NCI-H446 (cell line): ENCODE results near the gene LRP8.

Experiments used
- DNase-seq, 2 experiments: peaks; one replicate each; lab custom pipeline; 2025; lab: John Stamatoyannopoulos, UW

Gene LRP8

DNA sequence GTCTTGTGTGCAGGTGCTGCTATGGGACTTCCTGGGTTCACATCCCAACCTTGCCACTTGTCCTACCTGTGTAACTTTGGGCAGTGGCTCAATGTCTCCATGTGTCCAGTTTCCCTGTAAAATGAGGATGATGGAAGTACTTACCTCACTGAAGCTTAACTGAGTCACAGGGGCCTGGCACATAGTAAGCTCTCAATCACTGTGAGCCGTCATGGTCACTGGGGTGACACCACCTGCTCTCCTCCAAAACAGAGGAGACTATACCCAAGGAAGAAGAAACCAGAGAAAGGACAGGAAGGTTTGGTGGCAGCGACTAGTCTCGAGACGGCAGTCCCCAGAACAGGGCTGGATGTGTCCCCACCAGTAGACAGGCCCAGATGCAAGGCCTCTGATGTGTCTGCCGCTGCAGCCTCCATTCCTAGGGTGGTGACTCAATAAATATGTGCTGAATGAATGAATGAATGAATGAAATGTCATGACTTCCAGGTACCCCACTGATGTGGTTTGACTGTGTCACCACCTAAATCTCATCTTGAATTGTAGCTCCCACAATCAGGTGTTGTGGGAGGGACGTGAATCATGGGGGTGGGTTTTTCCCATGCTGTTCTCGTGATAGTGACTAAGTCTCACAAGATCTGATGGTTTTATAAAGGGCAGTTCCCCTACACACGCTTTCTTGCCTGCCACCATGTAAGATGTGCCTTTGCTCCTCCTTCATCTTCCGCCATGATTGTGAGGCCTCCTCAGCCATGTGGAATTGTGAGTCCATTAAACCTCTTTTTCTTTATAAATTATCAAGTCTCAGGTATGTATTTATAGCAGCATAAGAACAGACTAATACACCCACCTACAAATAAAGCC, 13.0 kb upstream of the LRP8 start:
- no peak for DNase-seq

DNA sequence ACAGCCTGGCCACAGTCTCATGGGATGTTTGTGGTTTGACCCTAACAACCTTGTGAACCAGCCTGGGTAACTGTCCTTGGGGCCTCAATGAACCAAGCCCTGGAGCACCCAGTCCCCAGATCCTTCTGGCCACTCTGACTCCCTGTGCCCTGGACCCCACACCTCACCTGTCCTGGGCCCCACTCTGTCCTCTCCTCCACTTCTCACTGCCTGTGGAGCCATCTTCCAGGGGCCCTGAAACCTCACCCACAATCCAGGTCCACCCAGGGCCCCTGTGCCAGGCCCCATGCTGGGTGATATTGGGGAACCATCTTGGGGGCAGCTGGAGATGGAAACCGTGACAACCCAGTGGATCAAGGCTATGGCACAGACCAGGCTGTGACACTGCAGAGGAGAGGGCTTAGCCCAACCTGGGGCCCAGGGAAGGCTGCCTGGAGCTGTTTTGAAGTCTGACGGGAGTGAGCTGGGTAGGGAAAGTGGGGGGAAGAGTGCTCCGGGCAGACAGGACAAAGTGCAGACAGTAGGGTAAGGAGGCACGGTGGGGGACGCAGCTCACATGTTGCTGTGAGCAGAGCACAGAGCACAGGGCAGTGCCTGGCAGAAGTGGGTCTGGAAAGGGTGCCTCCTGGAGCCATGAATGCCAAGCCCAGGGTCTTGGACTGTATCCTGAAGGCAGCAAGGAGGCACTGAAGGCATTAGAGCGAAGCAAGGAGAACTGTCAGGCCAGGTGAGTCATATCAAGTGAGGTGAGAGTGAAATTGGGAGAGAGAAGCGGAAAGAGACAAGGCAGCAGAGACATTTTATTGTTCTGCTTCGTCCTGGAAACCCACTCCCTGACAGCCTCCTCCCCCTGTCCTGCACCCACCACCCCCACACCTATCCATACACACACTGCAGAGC, 12.1 kb upstream of the LRP8 start:
- no peak for DNase-seq

DNA sequence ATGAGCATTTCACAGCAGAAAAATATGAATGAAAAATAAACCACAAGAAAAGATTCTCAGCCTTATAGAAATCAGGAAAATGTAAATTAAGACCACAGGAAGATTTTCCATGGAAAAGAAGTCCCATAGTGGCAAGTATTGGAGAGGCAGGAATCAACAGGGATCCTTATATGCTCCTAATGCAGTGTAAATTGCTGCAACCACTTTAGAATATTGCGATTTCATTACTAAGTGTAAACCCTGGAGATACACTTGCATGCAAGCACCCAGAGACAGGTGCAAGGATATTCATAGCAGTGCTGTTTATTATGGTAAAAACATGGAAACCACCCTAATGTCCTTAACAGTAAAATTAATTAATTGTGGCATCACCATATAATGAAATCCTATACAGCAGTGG, 10.6 kb upstream of the LRP8 start:
- DNase-seq, result no peak

DNA sequence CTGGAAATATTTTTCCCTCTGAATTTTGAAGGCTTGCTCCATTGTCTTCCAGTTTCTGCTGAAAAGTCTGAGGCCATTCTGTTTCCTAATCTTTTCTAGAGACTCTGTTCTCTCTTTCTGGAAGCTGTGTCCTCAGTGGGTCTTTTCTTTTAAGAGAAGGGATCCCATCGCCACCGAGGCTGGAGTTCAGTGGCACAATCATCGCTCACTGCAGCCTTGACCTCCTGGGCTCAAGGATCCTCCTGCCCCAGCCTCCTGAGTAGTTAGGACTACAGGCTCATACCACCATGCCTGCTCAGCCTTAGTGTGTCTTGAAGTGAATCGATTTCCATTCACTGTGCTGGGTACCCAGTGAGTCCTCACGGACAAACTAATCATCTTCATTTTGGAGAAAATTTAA, 9.6 kb upstream of the LRP8 start:
- no peak for DNase-seq

DNA sequence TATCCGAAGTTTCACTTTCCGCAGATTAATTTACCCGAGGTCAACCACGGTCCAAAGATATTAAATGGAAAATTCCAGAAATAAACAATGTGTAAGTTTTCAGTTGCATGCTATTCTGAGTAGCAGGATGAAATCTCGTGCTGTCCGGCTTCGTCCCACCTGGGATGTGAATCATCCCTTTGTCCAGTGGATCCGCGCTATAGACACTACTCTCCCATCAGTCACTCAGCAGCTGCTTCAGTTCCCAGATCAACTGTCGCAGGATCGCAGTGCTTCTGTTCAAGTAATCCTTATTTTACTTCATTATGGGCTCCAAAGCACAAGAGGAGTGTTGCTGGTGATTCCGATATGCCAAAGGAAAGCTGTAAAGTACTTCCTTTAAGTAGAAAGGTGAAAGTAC, 8.3 kb upstream of the LRP8 start:
- DNase-seq, result no peak

DNA sequence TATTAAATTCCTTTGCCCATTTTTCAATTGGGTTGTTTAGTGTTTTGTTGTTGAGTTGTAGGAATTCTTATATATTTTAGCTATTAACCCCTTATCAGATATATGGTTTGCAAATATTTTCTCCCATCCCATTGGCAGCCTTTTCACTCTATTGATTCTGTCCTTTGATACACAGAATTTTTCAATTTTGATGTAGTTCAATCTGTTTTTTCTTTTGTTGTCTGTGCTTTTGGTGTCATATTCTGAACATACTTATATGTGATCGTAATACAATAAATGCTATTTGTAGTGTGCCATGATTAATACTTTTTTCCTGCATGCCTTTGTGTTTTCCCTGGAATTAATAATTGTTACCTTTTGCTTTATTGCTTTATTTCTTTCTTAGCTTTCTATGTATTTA, 7.8 kb upstream of the LRP8 start:
- no peak for DNase-seq

DNA sequence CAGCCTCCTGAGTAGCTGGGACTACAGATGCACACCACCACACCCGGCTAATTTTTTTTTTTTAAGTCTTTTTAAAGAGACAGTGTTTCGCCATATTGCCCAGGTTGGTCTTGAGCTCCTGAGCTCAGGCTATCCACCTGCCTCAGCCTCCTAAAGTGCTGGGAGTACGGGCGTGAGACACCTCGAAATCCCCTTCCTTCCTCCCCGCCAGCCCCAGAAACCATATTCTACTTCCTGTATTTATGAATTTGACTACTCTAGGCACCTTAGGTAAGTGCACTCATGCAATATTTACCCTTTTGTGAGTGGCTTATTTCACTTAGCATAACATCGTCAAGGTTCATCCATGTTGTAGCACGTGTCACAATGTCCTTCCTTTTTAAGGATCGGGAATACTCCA, 6.9 kb upstream of the LRP8 start:
- DNase-seq, result no peak

DNA sequence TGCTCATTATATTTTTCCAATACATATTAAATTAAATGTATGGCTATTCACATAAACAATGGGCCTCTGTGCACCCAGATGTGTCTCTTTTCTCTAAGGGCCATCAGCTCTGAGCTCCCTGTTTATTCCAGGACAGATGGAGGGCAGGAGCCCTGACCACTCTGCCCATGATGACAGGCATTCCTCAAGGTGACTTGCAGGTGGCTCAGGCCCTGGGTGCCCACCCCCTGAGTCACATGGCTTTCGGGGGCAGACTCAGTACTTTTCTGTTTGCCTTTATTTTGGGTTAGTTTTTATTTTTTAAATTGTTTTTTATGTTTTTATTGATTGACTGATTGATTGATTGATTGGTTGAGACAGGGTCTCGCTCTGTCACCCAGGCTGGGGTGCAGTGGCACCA, 6.4 kb upstream of the LRP8 start:
- DNase-seq, result no peak

DNA sequence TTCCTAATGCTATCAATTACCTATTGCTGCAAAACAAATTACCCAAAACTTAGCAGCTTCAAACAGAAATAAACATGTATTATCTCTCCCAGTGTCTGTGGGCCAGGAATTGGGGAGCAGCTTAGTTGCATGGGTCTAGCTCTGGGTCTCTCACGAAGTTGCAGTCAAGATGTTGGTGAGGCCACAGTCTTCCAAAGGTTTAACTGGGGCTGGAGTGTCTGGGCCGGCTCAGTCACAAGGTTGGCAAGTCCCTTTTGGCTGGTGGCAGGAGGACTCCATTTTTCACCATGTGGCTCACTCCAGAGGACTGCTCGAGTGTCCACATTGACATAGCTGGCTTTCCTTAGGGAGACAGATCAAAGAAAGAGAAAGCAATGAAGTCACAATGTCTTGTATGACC, 5.0 kb upstream of the LRP8 start:
- no peak for DNase-seq

DNA sequence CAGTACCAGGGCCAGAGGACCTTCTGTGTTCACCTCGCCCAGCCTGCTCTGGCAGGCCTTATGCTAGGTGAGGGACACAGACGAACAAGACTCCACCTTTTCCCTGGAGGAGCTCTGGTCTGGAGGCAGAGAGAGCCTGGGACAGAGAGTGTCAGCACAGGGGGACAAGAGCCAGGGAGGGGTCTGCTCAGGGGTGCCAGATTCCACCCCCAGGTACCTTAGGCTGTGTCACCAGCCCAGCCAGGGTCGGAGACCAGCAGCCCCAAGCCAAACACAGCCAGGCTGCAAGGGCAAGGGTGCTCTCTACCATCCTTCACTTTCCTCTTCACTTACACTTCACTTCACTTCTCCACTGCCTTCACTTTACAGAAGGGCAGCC, 4.3 kb upstream of the LRP8 start:
- no peak for DNase-seq

DNA sequence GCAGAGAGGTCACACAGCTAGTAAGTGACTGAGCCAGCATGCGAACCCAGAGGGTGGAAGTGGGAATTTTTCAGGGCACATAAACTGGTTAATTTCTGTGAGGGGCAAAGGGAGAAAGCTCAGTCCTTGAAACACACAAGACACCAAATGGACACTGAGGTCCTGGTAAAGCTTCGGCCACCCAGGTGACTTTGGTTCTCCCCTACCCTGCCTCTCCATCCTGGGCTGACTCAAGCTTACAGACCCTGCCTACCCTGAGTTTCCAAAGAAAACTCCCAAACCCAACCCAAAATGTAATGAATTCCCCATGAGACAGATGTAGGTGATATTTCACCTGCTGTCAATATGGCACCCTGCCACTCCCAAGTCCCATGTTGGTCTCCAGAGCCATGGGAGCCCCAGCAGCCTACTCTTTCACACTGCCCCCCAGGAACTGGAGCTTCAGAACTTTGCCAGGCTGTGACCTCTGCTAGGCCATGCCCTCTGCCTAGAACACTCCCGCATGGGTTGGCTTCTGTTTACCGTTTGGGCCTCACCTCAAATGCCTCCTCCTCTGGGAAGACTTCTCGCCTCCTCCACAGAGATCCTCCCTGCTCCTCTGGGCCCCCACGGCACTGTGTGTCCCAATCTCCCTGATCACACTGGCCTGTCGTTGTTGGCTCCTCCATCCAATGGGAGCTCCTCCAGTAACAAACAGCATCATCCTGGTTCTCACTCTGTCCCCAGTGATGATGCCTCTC, 3.7 kb upstream of the LRP8 start:
- DNase-seq, result no peak

DNA sequence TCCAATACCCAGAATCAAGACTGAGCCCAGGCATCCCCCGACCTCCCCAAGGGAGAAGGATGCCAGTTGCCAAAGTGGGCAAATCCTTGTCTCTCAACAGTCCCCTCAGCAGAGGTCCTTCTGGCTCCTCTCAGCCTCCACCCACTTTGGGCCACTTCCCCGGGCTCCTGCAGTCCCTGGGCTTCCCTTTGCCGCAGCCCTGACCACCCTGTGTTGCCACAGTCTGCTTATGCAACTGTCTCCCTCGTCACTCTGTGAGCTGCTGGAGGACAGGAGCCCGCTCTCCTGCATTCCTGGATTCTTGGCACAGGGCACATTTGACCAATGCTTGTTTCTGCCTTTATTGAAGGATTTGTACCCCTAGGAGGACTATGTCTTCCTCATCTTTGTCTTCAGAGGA, 2.9 kb upstream of the LRP8 start:
- no peak for DNase-seq

DNA sequence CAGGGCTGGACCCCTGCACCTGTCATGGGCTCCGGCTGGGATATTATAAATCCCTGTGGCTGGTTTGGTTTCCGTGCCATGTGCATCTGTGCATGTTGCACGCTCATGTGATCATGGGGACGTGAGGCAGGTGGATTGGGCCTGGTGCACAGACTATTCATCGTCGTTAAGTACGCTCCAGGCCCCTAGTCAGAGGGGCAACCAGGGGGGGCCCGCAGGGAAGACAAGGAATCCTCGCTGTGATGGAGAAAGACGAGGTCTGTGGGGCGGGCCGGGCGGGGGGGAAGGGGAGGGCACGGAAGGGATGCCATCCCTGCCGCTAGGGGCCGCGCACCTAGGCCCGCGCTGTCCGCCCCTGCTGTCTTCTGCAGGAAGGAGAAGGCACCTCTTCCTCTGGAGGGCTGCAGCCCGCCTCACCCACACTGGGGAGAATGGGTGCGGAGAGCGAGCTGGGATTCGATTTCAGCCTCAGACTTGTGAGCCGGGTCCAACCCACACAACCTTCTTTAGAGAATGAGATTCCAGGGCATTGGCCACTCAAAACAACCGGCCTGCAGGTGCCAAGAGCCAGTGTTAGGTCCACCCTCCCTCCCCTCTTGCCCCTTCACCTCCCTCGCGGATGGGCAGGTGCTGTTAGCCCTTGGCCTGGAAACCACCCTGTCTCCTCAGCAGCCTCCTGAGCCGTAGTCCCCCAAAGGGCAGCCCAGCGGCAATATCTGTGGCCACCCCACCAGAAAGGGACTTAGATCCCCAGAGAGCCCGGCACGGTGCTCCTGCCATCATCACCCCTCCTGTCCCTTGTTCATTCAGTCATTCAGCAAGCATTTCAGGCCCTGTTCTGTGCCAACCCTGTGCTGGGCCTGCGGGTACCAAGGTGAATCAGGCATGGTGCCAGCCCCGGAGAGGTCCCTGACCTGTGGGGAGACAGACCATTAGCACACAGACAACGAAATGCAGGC, 950 bp upstream of the LRP8 start:
- no peak for DNase-seq

DNA sequence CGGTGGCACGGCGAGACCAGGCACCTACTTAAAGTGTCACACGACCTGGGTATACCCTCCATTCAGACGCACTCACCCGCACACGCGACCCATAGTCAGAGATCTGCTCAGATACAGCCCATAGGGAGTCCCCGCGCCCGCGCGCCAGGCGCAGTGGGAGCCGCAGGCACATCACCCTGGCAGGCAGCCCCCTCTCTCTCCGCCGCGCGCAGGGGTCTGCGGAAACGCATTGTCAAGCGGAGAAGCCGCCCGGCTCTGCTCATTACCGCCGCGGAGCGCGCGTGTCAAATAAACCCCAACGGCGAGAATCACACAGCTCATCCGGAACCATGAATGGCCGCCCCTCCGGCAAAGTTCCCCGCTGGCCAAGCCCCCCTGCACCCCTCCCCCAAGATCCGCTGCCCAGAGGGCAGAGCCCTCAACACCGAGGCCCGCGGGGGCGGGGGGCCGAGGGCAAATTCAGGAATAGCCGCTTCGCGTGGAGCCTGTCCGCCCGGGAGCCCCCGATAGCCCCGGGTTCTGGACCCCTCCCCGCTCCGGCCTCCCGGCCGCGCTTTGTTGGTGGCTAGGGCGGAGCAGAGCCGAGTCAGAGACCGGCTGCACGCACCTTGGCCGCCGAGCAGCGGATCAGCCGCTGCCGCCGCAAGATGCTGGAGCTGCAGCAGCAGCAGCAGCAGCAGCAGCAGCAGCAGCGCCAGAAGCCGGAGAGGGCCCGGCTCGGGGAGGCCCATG, 522 bp downstream of the LRP8 start:
- DNase-seq, result peak; percentile 21 to 52

DNA sequence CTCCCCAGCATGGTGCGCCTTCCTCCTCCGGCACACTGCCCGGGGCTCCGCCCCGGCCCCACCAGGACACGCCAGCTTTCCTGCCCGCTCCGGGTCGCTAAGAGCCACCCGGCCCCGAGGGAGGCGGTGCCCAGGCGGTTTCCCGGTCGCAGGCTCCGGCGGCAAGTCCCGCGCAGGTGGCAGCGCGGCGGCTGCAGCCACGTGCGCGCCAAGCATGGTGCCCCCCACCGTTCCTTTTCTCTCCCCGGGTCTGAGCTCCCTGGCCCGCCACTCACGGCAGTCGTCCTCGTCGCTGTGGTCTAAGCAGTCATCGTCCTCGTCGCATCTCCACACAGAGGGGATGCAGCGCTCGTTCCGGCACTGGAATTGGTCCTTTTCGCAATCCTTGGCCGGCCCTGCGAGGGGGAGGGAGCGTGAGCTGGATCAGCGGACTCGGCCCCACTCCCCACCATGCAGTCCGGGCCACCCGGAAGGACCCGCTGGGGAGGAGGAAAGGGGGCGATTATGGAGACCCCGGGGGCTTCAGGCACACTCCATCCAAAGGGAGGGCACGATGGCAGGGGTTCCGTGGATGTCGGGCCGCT, 1.2 kb downstream of the LRP8 start:
- no peak for DNase-seq

DNA sequence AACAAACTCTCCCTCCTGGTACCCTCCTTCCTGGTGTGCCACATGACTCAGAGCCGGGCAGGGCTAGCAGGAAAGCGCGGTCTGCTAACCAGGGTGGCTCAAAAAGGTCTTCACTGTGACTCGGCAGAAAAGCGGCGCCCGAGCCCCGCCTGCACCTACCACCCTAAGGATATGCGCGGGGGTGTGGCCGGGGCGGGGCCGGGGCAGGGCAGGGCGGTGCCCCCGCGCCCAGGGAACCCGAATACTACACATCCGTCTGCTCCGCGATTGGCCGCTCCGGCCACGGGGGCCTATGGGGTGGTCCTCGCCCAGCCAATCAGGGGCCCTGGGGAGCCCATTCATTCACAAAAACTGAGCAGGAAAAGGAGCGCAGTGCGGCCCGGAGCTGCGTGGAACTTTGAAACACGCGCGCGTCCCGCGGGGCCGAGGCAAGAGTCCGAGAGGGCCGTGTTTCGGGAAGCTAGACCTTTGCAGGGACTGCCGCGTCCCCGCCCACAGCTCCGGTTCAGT, 1.7 kb downstream of the LRP8 start:
- DNase-seq, result peak; percentile 92 to 98

DNA sequence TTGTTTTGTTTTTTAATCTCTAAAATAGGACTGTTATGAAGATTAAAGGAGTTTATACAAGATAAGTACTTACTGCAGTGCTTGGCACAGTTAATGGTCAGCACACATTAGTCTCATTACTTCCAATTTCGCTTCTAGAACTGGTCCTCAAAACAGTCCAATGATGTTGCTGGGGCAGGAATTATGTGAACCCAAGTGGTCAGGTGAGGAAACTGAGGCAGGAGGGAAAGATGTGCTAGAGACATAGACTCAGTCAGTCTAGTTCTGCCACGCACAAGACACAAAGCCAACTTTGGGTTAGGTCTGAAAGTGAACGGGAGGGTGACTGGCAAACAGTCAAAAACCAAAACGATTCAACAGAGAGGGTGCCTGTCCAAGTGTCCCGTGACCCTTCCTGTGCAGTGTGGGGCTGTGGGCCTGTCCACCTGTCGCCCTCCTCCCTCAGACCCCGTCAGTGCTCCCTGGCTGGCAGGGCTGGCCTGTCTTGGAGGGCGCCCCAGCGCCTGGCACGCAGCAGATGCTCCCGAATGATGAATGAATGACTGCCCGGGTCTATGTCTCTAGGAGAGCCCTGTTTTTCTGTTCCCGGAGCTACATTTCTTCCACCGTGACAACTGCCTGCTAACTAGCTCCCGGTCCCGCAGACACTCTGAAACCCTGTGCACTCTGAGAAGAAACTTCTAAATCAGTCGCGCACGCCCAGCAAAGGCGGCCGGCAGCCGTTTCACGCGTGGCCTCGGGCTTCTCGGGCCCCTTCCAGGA, 2.4 kb downstream of the LRP8 start:
- peak in 1 of 2 experiments; percentile 59 for DNase-seq

DNA sequence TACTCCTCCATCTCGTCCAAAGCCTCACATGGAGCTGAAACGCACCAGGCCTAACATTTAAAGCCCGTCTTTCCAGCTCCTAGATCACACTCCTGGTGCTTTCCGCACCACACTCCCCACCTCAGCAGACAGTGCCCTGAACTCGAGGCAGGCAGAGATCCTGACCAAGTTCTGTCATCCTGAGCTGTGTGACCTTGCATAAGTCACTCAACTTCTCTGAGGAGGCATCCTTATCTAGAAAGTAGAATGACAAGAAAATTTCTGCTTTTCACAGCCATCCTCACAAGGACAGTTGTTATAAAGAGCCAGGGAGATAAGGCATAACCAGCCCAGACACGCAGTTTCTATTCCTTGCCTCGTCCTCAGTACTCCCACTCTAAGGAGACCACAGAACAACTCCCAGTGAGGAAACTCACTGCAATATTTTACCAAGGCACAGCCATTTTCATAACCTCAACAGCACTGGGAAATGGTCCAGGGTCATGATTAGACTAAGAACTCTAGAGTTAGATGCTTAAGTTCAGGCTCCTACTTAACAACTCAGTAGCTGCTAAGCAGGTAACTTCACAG, 3.1 kb downstream of the LRP8 start:
- DNase-seq, result no peak

DNA sequence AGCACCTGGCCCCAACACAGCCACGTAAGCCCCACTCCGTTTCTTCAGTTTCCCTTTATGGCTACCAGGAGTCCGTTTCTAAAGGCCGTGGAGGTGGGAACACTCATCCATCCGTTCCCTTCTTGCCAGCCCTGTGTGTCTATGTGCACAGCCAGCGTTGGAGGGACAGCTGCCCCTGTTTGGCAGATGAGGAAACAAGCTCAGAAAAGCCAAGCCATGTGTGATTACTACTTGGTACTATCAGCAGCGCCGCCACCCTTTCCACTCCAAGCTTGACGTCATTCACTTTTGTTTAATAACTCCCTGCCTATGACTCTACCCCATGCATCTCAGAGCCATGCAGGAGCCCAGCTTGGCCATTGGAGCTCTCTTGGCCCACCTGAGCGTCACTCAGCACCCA, 3.5 kb downstream of the LRP8 start:
- DNase-seq, result peak; percentile 66 to 80
